ENCODE results near the gene ESRRG. TPM values are rescaled to one million over a fixed set of nuclear protein-coding genes. Genes with fewer than 3 reads are reported as not detected.

ESRRG gene
- total and polyA plus RNA-seq, 2 of the 8 experiments (the other 6 are each of a cell fraction or from before 2014, with no cell fraction given), result 0.59 to 1.4 TPM

DNA sequence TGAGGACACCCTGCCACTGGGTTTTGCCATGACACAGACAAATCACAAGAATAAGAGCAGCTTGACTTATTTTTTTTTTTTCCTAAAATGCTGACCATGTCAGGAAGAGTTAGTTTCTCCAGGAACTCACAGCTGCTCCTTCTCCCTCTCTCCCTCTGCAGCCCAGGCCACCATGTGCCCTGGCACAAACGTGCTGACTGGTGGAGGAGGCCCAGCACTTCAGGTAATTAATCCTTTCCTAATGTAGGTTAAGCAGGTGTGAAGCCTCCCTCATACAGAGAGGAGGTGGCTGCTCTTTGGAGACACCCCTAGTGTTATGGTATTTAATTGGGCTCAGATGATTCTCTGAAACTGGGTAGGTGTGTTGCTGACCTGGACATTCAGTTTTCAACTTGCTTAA lies 170.2 kb downstream of the ESRRG start:
- Histone ChIP-seq H3K27ac (ENCODE audit: low read depth, low read length) (no peak overlapping the region), H3K4me3 (ENCODE audit: extremely low read depth in 1 of 4, insufficient read depth in 2 of 4, low read depth in 3 of 4, low read length in 4 of 4) (no peak overlapping the region), H2BK20ac (ENCODE audit: low read length) (no peak overlapping the region), H3K79me2 (ENCODE audit: control insufficient read depth in 1 of 2, insufficient read depth in 2 of 2, low read length in 2 of 2) (no peaks in the 10 kb centered on the region), H2BK120ac (replicated peaks; ENCODE audit: low read depth, low read length) (no peak overlapping the region), H4K8ac (ENCODE audit: extremely low read depth, insufficient read depth, low read length) (no peak overlapping the region), H3K79me1 (ENCODE audit: low read depth, low read length) (no peaks in the 10 kb centered on the region), H3K56ac (replicated peaks; ENCODE audit: insufficient read length, low read depth, low read length) (no peak overlapping the region), H4K20me1 (replicated peaks in 1 of 2; ENCODE audit: control insufficient read depth in 1 of 2, insufficient read depth in 2 of 2, low read length in 2 of 2) (no peaks in the 10 kb centered on the region), H3K27me3 (replicated peaks in 1 of 4; ENCODE audit: control insufficient read depth in 3 of 4, extremely low read depth in 1 of 4, insufficient read depth in 3 of 4, low read length in 3 of 4) (no peaks in the 10 kb centered on the region), H2BK15ac (ENCODE audit: low read length) (no peak overlapping the region), H3K36me3 (ENCODE audit: control insufficient read depth in 2 of 4, insufficient read depth in 4 of 4, low read length in 3 of 4) (no peaks in the 10 kb centered on the region), H3K9me3 (ENCODE audit: insufficient read depth in 2 of 2, low read depth in 1 of 2, low read length in 1 of 2) (no peaks in the 10 kb centered on the region), H3K4me2 (ENCODE audit: insufficient read depth in 1 of 2, low read depth in 2 of 2, low read length in 2 of 2) (no peak overlapping the region), H2AFZ (ENCODE audit: low read length) (no peak overlapping the region), H3K4ac (replicated peaks; ENCODE audit: insufficient read length, low read depth, low read length) (no peak overlapping the region), H3K14ac (ENCODE audit: insufficient read length) (no peak overlapping the region), H3K23me2 (ENCODE audit: low read depth, low read length) (no peaks in the 10 kb centered on the region), H3K23ac (ENCODE audit: insufficient read length) (no peak overlapping the region), H4K91ac (replicated peaks; ENCODE audit: insufficient read length, low read length) (no peak overlapping the region), H2BK12ac (ENCODE audit: low read depth, low read length) (no peak overlapping the region), H3K9ac (replicated peaks in 1 of 4; ENCODE audit: extremely low read depth in 1 of 4, low read depth in 3 of 4, low read length in 3 of 4) (no peak overlapping the region), H3K4me1 (replicated peaks in 1 of 4; ENCODE audit: control insufficient read depth in 3 of 4, insufficient read depth in 4 of 4, low read length in 3 of 4) (peaks cover 0 to 2% (median under 1%) of the 10 kb centered on the region in 4 experiments; a peak in 2 of 7 replicates), H3K18ac (ENCODE audit: extremely low read depth, low read length) (no peak overlapping the region), H2AK5ac (ENCODE audit: low read depth, low read length) (no peak overlapping the region), H2BK5ac (ENCODE audit: low read depth, low read length) (peak overlapping the region; percentile 38; the same call in 1 of the 2 replicates), H4K5ac (ENCODE audit: insufficient read length, low read depth, low read length) (no peak overlapping the region)
- WGBS, 2 experiments (ENCODE audit: extremely low coverage in 1 of 2, insufficient coverage in 1 of 2, insufficient read length in 1 of 2, insufficient replicate concordance in 2 of 2, low coverage in 1 of 2, low lambda C conversion rate in 2 of 2, missing lambda C conversion rate in 1 of 2), result 24% methylated on average over 1 of the region's 1 CpG; no CpG with 5 or more reads in 1 of the 2 experiments
- no peak for FAIRE-seq
- CTCF ChIA-PET (ENCODE audit: partially characterized antibody), result interaction anchor here (0.9 to 3.1 kb wide), 2 partner anchors 10 to 13 kb away, joined by 4 to 16 read pairs; no protein-coding TSS in a partner anchor
- POLR2A ChIA-PET (ENCODE audit: partially characterized antibody), result no interaction called here
- TF ChIP-seq KDM4A (IDR thresholded peaks at IDR 0.05; ENCODE audit: low read depth, low read length, severe bottlenecking), result no peak
- no peak for TF ChIP-seq RXRA (IDR thresholded peaks at IDR 0.05; ENCODE audit: insufficient read depth, low read depth, low read length)
- peak; percentile 51; the same call in 1 of the 2 replicates for TF ChIP-seq MAX (IDR thresholded peaks at IDR 0.05)
- no peak for TF ChIP-seq BACH1 (IDR thresholded peaks at IDR 0.05; ENCODE audit: low read length)
- TF ChIP-seq RAD21 (IDR thresholded peaks at IDR 0.05 in 1 of 2, conservative IDR thresholded peaks at IDR 0.05 in 1 of 2; ENCODE audit: low read depth in 2 of 2, low read length in 2 of 2), result peak in 1 of 2 experiments; percentile 15; a peak in 1 of 4 replicates
- DNase-seq (ENCODE audit: low read depth in 1 of 2, low spot score in 2 of 2), result no peak

All from H1 (cell line).